Duodenal mucosa (tissue), 2 donors: ENCODE measurements around the gene EIPR1.

Experiments
- H3K27ac ChIP-seq: one replicate; pipeline ENCODE4 v1.7.0; 2013; ENCODE audit warnings: low read depth, low read length
- H3K27me3 ChIP-seq, 2 donors: one replicate each; pipeline ENCODE4 v1.7.0; 2013; ENCODE audit warnings: low read length in 2 of 2, control low read depth in 1 of 2; ENCODE audit not compliant: insufficient read depth in 2 of 2, control insufficient read depth in 1 of 2
- H3K36me3 ChIP-seq, 2 donors: one replicate each; pipeline ENCODE4 v1.7.0; 2013; ENCODE audit warnings: low read length in 2 of 2, control low read depth in 1 of 2; ENCODE audit not compliant: insufficient read depth in 2 of 2, control insufficient read depth in 1 of 2
- H3K4me1 ChIP-seq, 2 donors: one replicate each; pipeline ENCODE4 v1.7.0; 2013; ENCODE audit warnings: low read length in 2 of 2, control low read depth in 1 of 2; ENCODE audit not compliant: insufficient read depth in 2 of 2, control insufficient read depth in 1 of 2
- H3K4me3 ChIP-seq, 2 donors: one replicate each; pipeline ENCODE4 v1.7.0; 2013; ENCODE audit warnings: low read length in 2 of 2, low read depth in 1 of 2
- H3K9ac ChIP-seq, 2 donors: one replicate each; pipeline ENCODE4 v1.7.0; 2013; ENCODE audit warnings: low read length in 2 of 2, low read depth in 1 of 2
- H3K9me3 ChIP-seq, 2 donors: one replicate each; pipeline ENCODE4 v1.7.0; 2013; ENCODE audit warnings: low read length in 2 of 2, control low read depth in 1 of 2; ENCODE audit not compliant: control insufficient read depth in 1 of 2

EIPR1 gene

GRCh38 chr2:3326182-3326537 is 51.5 kb downstream of the EIPR1 start:
- Histone ChIP-seq H3K4me1 (peaks cover 0 to 9% of the 10 kb centered on the region in 2 donors), H3K27ac (no peak overlapping the region)

GRCh38 chr2:3325458-3326181 is 52.0 kb downstream of the EIPR1 start:
- H3K9ac ChIP-seq = no peak overlapping the region
- no peak overlapping the region for H3K4me3 ChIP-seq
- H3K36me3 ChIP-seq = peaks cover 2 to 13% of the 10 kb centered on the region in 2 donors
- no peaks in the 10 kb centered on the region for H3K9me3 ChIP-seq
- no peak overlapping the region for H3K27ac ChIP-seq
- peaks cover 0 to 9% of the 10 kb centered on the region in 2 donors for H3K4me1 ChIP-seq
- H3K27me3 ChIP-seq = no peaks in the 10 kb centered on the region

More at GRCh38 chr2:3326182-3326537, 51.5 kb downstream of the EIPR1 start:
- no peak overlapping the region for H3K4me3 ChIP-seq
- peaks cover 7 to 18% of the 10 kb centered on the region in 2 donors for H3K36me3 ChIP-seq
- no peak overlapping the region for H3K9ac ChIP-seq
- no peaks in the 10 kb centered on the region for H3K9me3 ChIP-seq
- no peaks in the 10 kb centered on the region for H3K27me3 ChIP-seq

- Histone ChIP-seq H3K27me3 (no peaks in the 10 kb centered on the region), H3K27ac (no peak overlapping the region), H3K9ac (no peak overlapping the region), H3K4me1 (peaks cover 0 to 9% of the 10 kb centered on the region in 2 donors), H3K9me3 (no peaks in the 10 kb centered on the region), H3K4me3 (no peak overlapping the region), H3K36me3 (peaks cover 0 to 5% of the 10 kb centered on the region in 2 donors)
Observed at GRCh38 chr2:3324404-3325281, 53.0 kb downstream of the EIPR1 start.

GRCh38 chr2:3324036-3324386 is 53.6 kb downstream of the EIPR1 start:
- no peak overlapping the region for H3K9ac ChIP-seq
- no peaks in the 10 kb centered on the region for H3K27me3 ChIP-seq
- H3K9me3 ChIP-seq = no peaks in the 10 kb centered on the region
- H3K36me3 ChIP-seq = peaks cover 2 to 5% of the 10 kb centered on the region in 2 donors
- H3K4me1 ChIP-seq = peaks cover 0 to 9% of the 10 kb centered on the region in 2 donors
- H3K27ac ChIP-seq = no peak overlapping the region
- no peak overlapping the region for H3K4me3 ChIP-seq

GRCh38 chr2:3323360-3324035 is 54.1 kb downstream of the EIPR1 start:
- H3K4me3 ChIP-seq = no peak overlapping the region
- H3K4me1 ChIP-seq = peaks cover 0 to 9% of the 10 kb centered on the region in 2 donors
- peaks cover 5 to 7% of the 10 kb centered on the region in 2 donors for H3K36me3 ChIP-seq
- no peak overlapping the region for H3K27ac ChIP-seq
- H3K9me3 ChIP-seq = no peaks in the 10 kb centered on the region
- no peak overlapping the region for H3K9ac ChIP-seq
- no peaks in the 10 kb centered on the region for H3K27me3 ChIP-seq

GRCh38 chr2:3322311-3322970 is 55.2 kb downstream of the EIPR1 start:
- Histone ChIP-seq H3K27me3 (no peaks in the 10 kb centered on the region), H3K27ac (no peak overlapping the region), H3K9me3 (no peaks in the 10 kb centered on the region), H3K36me3 (peaks cover 5 to 8% of the 10 kb centered on the region in 2 donors), H3K4me1 (peaks cover 0 to 9% of the 10 kb centered on the region in 2 donors), H3K4me3 (no peak overlapping the region), H3K9ac (no peak overlapping the region)

GRCh38 chr2:3321825-3322224 is 55.8 kb downstream of the EIPR1 start:
- Histone ChIP-seq H3K27me3 (no peaks in the 10 kb centered on the region), H3K36me3 (peaks cover 10 to 11% of the 10 kb centered on the region in 2 donors), H3K9me3 (no peaks in the 10 kb centered on the region), H3K4me3 (no peak overlapping the region), H3K9ac (no peak overlapping the region), H3K4me1 (peaks cover 0 to 9% of the 10 kb centered on the region in 2 donors), H3K27ac (no peak overlapping the region)

GRCh38 chr2:3320910-3321605 is 56.6 kb downstream of the EIPR1 start:
- Histone ChIP-seq H3K4me1 (peaks cover 0 to 9% of the 10 kb centered on the region in 2 donors), H3K9ac (no peak overlapping the region), H3K4me3 (no peak overlapping the region), H3K27me3 (no peaks in the 10 kb centered on the region), H3K9me3 (no peaks in the 10 kb centered on the region), H3K27ac (no peak overlapping the region), H3K36me3 (peaks cover 11% of the 10 kb centered on the region in 2 donors)

GRCh38 chr2:3319745-3320566 is 57.7 kb downstream of the EIPR1 start:
- H3K27ac ChIP-seq = no peak overlapping the region
- no peaks in the 10 kb centered on the region for H3K9me3 ChIP-seq
- no peaks in the 10 kb centered on the region for H3K27me3 ChIP-seq
- H3K4me1 ChIP-seq = peaks cover 0 to 5% of the 10 kb centered on the region in 2 donors
- H3K36me3 ChIP-seq = peaks cover 11% of the 10 kb centered on the region in 2 donors
- H3K4me3 ChIP-seq = no peak overlapping the region
- H3K9ac ChIP-seq = no peak overlapping the region
